ENCODE results near the gene MRAP2. TPM values are rescaled to one million over a fixed set of nuclear protein-coding genes. Genes with fewer than 3 reads are reported as not detected.
"Not testable (repeated sequence)": the region's sequence is repeated elsewhere in the genome, so short reads cannot be mapped to it uniquely, and the experiment has no call there.

The MRAP2 gene
- total and polyA plus RNA-seq, 2 donors (not counting 1 experiment from before 2014, with no cell fraction given): 0.03 to 0.17 TPM

DNA sequence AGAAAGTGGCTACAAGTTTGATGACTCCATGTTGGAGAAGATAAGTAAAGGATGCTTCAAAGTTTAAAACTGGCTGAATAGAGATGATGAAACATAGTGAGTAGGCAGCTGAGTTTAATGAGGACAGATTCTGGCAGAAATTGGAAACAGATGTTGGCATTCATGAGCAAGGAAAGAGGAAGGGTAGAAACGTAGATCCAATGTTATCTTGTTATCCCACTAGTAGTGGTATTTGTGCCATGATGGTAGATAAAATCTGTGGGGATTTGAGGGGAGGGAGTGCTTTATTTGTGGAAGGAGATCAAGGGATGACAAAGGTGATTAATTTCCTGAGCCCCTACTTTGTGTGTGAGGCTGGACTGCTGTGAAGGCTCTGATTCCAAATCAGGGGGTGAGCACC, 69.5 kb downstream of the MRAP2 start:
- peak in 1 of 2 donors; percentile 24 for DNase-seq (ENCODE audit: low read depth in 2 of 2)
- Histone ChIP-seq H2AFZ (ENCODE audit: low read length) (no peak overlapping the region), H3K9ac (ENCODE audit: insufficient read depth, low read length) (no peak overlapping the region), H3K36me3 (ENCODE audit: control insufficient read depth, insufficient read depth, low read length) (no peaks in the 10 kb centered on the region), H4K20me1 (ENCODE audit: control insufficient read depth, extremely low read depth, insufficient read depth, low read length) (no peaks in the 10 kb centered on the region), H3K4me3 (replicated peaks in 1 of 4; ENCODE audit: control extremely low read depth in 1 of 4, insufficient read depth in 1 of 4, low read depth in 3 of 4, low read length in 4 of 4) (no peak overlapping the region), H3K79me2 (ENCODE audit: control insufficient read depth, insufficient read depth, low read length) (no peaks in the 10 kb centered on the region), H3K4me1 (ENCODE audit: control insufficient read depth, extremely low read depth, insufficient read depth, low read length) (no peaks in the 10 kb centered on the region), H3K9me3 (ENCODE audit: control insufficient read depth, insufficient read depth, low read depth, low read length) (no peaks in the 10 kb centered on the region), H3K27ac (ENCODE audit: insufficient read depth, low read length) (no peak overlapping the region), H3K27me3 (ENCODE audit: control insufficient read depth, insufficient read depth, low read length) (no peaks in the 10 kb centered on the region), H3K4me2 (ENCODE audit: extremely low read depth, insufficient read depth, low read length) (no peak overlapping the region)
- TF ChIP-seq EZH2 (IDR thresholded peaks at IDR 0.05; ENCODE audit: low read length, missing control alignments): no peak
- TF ChIP-seq, protein P1, sequence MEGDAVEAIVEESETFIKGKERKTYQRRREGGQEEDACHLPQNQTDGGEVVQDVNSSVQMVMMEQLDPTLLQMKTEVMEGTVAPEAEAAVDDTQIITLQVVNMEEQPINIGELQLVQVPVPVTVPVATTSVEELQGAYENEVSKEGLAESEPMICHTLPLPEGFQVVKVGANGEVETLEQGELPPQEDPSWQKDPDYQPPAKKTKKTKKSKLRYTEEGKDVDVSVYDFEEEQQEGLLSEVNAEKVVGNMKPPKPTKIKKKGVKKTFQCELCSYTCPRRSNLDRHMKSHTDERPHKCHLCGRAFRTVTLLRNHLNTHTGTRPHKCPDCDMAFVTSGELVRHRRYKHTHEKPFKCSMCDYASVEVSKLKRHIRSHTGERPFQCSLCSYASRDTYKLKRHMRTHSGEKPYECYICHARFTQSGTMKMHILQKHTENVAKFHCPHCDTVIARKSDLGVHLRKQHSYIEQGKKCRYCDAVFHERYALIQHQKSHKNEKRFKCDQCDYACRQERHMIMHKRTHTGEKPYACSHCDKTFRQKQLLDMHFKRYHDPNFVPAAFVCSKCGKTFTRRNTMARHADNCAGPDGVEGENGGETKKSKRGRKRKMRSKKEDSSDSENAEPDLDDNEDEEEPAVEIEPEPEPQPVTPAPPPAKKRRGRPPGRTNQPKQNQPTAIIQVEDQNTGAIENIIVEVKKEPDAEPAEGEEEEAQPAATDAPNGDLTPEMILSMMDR (conservative IDR thresholded peaks at IDR 0.05 in 1 of 2, IDR thresholded peaks at IDR 0.05 in 1 of 2; ENCODE audit: low read depth in 1 of 2, low read length in 2 of 2): no peak

DNA sequence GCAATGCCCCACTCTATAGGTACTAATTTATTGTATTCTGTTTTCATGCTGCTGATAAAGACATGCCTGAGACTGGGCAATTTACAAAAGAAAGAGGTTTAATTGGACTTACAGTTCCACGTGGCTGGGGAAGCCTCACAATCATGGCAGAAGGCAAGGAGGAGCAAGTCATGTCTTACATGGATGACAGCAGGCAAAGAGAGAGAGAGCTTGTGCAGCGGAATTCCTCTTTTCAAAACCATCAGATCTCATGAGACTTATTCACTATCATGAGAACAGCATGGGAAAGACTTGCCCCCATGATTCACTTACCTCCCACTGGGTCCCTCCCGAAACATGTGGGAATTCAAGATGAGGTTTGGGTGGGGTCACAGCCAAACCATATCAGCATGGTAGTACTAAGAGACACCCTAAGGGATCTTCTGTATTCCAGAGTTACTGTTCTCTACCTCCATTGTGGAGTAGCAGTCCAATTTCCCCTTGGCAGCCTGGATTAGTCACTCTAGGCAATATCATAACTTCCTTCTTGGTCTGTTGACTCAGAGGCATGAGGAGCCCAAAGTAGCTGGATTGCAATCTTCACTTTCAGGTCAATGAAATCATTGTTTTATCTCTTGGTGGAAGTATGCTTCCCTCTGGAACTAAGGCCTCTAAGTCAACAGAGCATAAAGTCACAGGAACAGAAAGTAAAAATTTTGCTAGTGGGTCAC, 71.8 kb downstream of the MRAP2 start:
- not testable (repeated sequence) for H3K4me2 ChIP-seq (ENCODE audit: extremely low read depth, insufficient read depth, low read length); H3K36me3 ChIP-seq (ENCODE audit: control insufficient read depth, insufficient read depth, low read length); H3K79me2 ChIP-seq (ENCODE audit: control insufficient read depth, insufficient read depth, low read length); H3K9me3 ChIP-seq (ENCODE audit: control insufficient read depth, insufficient read depth, low read depth, low read length); H3K4me3 ChIP-seq (replicated peaks in 1 of 4; ENCODE audit: control extremely low read depth in 1 of 4, insufficient read depth in 1 of 4, low read depth in 3 of 4, low read length in 4 of 4); H3K9ac ChIP-seq (ENCODE audit: insufficient read depth, low read length); H3K27ac ChIP-seq (ENCODE audit: insufficient read depth, low read length); H2AFZ ChIP-seq (ENCODE audit: low read length); H4K20me1 ChIP-seq (ENCODE audit: control insufficient read depth, extremely low read depth, insufficient read depth, low read length); H3K27me3 ChIP-seq (ENCODE audit: control insufficient read depth, insufficient read depth, low read length); H3K4me1 ChIP-seq (ENCODE audit: control insufficient read depth, extremely low read depth, insufficient read depth, low read length)
- DNase-seq (ENCODE audit: low read depth in 2 of 2): peak in 1 of 2 donors; percentile 25

DNA sequence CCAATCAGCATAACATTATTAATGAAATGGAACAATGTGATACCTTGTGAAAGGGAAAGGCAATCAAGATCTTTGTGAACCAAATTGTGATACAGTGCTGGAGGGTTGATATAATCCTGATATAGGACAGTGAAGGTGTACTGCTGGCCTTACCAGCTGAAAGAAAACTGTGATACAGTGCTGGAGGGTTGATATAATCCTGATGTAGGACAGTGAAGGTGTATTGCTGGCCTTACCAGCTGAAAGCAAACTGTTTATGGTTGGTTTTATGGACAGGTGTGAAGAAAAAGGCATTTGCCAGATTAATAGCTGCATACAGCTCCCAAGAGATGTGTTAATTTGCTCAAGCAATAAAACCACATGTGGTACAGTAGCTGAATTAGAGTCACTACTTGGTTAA, 73.9 kb downstream of the MRAP2 start:
- no peak for DNase-seq (ENCODE audit: low read depth in 2 of 2)
- Histone ChIP-seq H3K4me1 (ENCODE audit: control insufficient read depth, extremely low read depth, insufficient read depth, low read length) (no peaks in the 10 kb centered on the region), H3K9ac (ENCODE audit: insufficient read depth, low read length) (no peak overlapping the region), H3K4me2 (ENCODE audit: extremely low read depth, insufficient read depth, low read length) (no peak overlapping the region), H3K79me2 (ENCODE audit: control insufficient read depth, insufficient read depth, low read length) (no peaks in the 10 kb centered on the region), H3K4me3 (replicated peaks in 1 of 4; ENCODE audit: control extremely low read depth in 1 of 4, insufficient read depth in 1 of 4, low read depth in 3 of 4, low read length in 4 of 4) (no peak overlapping the region), H3K36me3 (ENCODE audit: control insufficient read depth, insufficient read depth, low read length) (no peaks in the 10 kb centered on the region), H2AFZ (ENCODE audit: low read length) (no peak overlapping the region), H3K9me3 (ENCODE audit: control insufficient read depth, insufficient read depth, low read depth, low read length) (no peaks in the 10 kb centered on the region), H3K27me3 (ENCODE audit: control insufficient read depth, insufficient read depth, low read length) (no peaks in the 10 kb centered on the region), H4K20me1 (ENCODE audit: control insufficient read depth, extremely low read depth, insufficient read depth, low read length) (no peaks in the 10 kb centered on the region), H3K27ac (ENCODE audit: insufficient read depth, low read length) (no peak overlapping the region)
- TF ChIP-seq, protein P1 (conservative IDR thresholded peaks at IDR 0.05 in 1 of 2, IDR thresholded peaks at IDR 0.05 in 1 of 2; ENCODE audit: low read depth in 1 of 2, low read length in 2 of 2): no peak
- TF ChIP-seq EZH2 (IDR thresholded peaks at IDR 0.05; ENCODE audit: low read length, missing control alignments): no peak

DNA sequence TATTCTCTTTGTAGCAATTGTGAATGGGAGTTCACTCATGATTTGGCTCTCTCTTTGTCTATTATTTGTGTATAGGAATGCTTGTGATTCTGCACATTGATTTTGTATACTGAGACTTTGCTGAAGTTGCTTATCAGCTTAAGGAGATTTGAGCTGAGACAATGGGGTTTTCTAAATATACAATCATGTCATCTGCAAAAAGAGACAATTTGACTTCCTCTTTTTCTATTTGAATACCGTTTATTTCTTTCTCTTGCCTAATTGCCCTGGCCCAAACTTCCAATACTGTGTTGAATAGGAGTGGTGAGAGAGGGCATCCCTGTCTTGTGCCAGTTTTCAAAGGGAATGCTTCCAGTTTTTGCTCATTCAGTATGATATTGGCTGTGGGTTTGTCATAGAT, 77.8 kb downstream of the MRAP2 start:
- H3K4me3 ChIP-seq (replicated peaks in 1 of 4; ENCODE audit: control extremely low read depth in 1 of 4, insufficient read depth in 1 of 4, low read depth in 3 of 4, low read length in 4 of 4); H3K27me3 ChIP-seq (ENCODE audit: control insufficient read depth, insufficient read depth, low read length); H4K20me1 ChIP-seq (ENCODE audit: control insufficient read depth, extremely low read depth, insufficient read depth, low read length); H3K4me1 ChIP-seq (ENCODE audit: control insufficient read depth, extremely low read depth, insufficient read depth, low read length); H3K79me2 ChIP-seq (ENCODE audit: control insufficient read depth, insufficient read depth, low read length); H3K9ac ChIP-seq (ENCODE audit: insufficient read depth, low read length); H3K4me2 ChIP-seq (ENCODE audit: extremely low read depth, insufficient read depth, low read length); H2AFZ ChIP-seq (ENCODE audit: low read length); H3K9me3 ChIP-seq (ENCODE audit: control insufficient read depth, insufficient read depth, low read depth, low read length); H3K36me3 ChIP-seq (ENCODE audit: control insufficient read depth, insufficient read depth, low read length); H3K27ac ChIP-seq (ENCODE audit: insufficient read depth, low read length); DNase-seq (ENCODE audit: low read depth in 2 of 2): not testable (repeated sequence)

DNA sequence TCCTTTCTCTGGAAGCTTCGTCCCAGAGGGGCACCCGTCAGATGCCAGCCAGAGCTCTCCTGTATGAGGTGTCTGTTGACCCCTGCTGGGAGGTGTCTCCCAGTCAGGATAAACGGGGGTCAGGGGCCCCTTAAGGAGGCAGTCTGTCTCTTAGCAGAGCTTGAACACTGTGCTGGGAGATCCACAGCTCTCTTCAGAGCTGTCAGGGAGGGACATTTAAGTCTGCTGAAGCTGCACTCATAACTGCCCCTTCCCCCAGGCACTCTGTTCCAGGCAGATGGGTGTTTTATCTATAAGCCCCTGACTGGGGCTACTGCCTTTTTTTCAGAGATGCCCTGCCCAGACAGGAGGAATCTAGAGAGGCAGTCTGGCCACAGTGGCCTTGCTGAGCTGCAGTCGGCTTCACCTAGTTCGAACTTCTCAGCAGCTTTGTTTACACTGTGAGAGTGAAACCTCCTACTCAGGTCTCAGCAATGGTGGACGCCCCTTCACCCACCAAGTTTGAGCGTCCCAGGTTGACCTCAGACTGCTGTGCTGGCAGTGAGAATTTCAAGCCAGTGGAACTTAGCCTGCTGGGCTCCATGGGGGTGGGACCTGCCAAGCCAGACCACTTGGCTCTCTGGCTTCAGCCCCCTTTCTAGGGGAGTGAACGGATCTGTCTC, 81.5 kb downstream of the MRAP2 start:
- not testable (repeated sequence) for H2AFZ ChIP-seq (ENCODE audit: low read length); H3K9ac ChIP-seq (ENCODE audit: insufficient read depth, low read length); H3K4me3 ChIP-seq (replicated peaks in 1 of 4; ENCODE audit: control extremely low read depth in 1 of 4, insufficient read depth in 1 of 4, low read depth in 3 of 4, low read length in 4 of 4); H3K27me3 ChIP-seq (ENCODE audit: control insufficient read depth, insufficient read depth, low read length); H3K27ac ChIP-seq (ENCODE audit: insufficient read depth, low read length); H3K36me3 ChIP-seq (ENCODE audit: control insufficient read depth, insufficient read depth, low read length); H3K9me3 ChIP-seq (ENCODE audit: control insufficient read depth, insufficient read depth, low read depth, low read length); H4K20me1 ChIP-seq (ENCODE audit: control insufficient read depth, extremely low read depth, insufficient read depth, low read length); H3K79me2 ChIP-seq (ENCODE audit: control insufficient read depth, insufficient read depth, low read length); DNase-seq (ENCODE audit: low read depth in 2 of 2); H3K4me1 ChIP-seq (ENCODE audit: control insufficient read depth, extremely low read depth, insufficient read depth, low read length); H3K4me2 ChIP-seq (ENCODE audit: extremely low read depth, insufficient read depth, low read length)
